H9 (cell line): ENCODE measurements around the gene MAPK12. TPM values are rescaled to one million over a fixed set of nuclear protein-coding genes. Genes with fewer than 3 reads are reported as not detected.

Source experiments
- DNase-seq: peaks from one replicate; pipeline ENCODE4 v3.0.0-alpha.2; 2017
- H2AFZ ChIP-seq: one replicate; pipeline ENCODE4 v1.6.1; 2013; ENCODE audit warnings: mild to moderate bottlenecking, low read length, control low read depth, moderate library complexity
- H2AK5ac ChIP-seq: 2 replicates; pipeline ENCODE4 v1.6.1; 2013; ENCODE audit warnings: low read length, control low read depth, mixed read lengths; ENCODE audit not compliant: insufficient read length
- H2BK120ac ChIP-seq: one replicate; pipeline ENCODE4 v1.6.1; 2013; ENCODE audit warnings: low read depth, mild to moderate bottlenecking, low read length, control low read depth, inconsistent platforms; ENCODE audit not compliant: poor library complexity, severe bottlenecking
- H2BK12ac ChIP-seq: 2 replicates; pipeline ENCODE4 v1.6.1; 2013; ENCODE audit warnings: low read length, control low read depth, mixed read lengths, low read depth; ENCODE audit not compliant: insufficient read length
- H2BK15ac ChIP-seq: 2 replicates; pipeline ENCODE4 v1.6.1; 2013; ENCODE audit warnings: low read depth, low read length, control low read depth
- H2BK20ac ChIP-seq: one replicate; pipeline ENCODE4 v1.6.1; 2013; ENCODE audit warnings: low read depth, mild to moderate bottlenecking, low read length, control low read depth, inconsistent platforms; ENCODE audit not compliant: poor library complexity, severe bottlenecking
- H2BK5ac ChIP-seq: 2 replicates; pipeline ENCODE4 v1.6.1; 2013; ENCODE audit warnings: low read length, control low read depth, mixed read lengths; ENCODE audit not compliant: insufficient read length
- H3K14ac ChIP-seq: 2 replicates; pipeline ENCODE4 v1.6.1; 2013; ENCODE audit warnings: low read length, control low read depth; ENCODE audit not compliant: insufficient read depth
- H3K18ac ChIP-seq: 2 replicates; pipeline ENCODE4 v1.6.1; 2013; ENCODE audit warnings: low read depth, mild to moderate bottlenecking, mixed read lengths, low read length, control low read depth; ENCODE audit not compliant: insufficient read length
- H3K23ac ChIP-seq: 2 replicates; pipeline ENCODE4 v1.6.1; 2013; ENCODE audit warnings: low read length, control low read depth, mixed read lengths, low read depth; ENCODE audit not compliant: insufficient read length
- H3K23me2 ChIP-seq: 2 replicates; pipeline ENCODE4 v1.6.1; 2013; ENCODE audit warnings: low read depth, mild to moderate bottlenecking, mixed read lengths, low read length, control low read depth; ENCODE audit not compliant: insufficient read length, poor library complexity, severe bottlenecking
- H3K27ac ChIP-seq: 2 replicates; pipeline ENCODE4 v1.5.1; 2013; ENCODE audit warnings: low read length, control low read depth, mixed read lengths, low read depth; ENCODE audit not compliant: insufficient read length
- H3K27me3 ChIP-seq: 2 replicates; pipeline ENCODE4 v1.6.1; 2013; ENCODE audit warnings: low read length, control low read depth, inconsistent platforms; ENCODE audit not compliant: insufficient read depth
- H3K4ac ChIP-seq: 2 replicates; pipeline ENCODE4 v1.6.1; 2013; ENCODE audit warnings: low read depth, mild to moderate bottlenecking, control low read depth, inconsistent platforms, low read length, moderate library complexity
- H3K4me1 ChIP-seq: 2 replicates; pipeline ENCODE4 v1.6.1; 2013; ENCODE audit warnings: low read length, control low read depth, inconsistent platforms; ENCODE audit not compliant: insufficient read depth
- H3K4me2 ChIP-seq: 2 replicates; pipeline ENCODE4 v1.6.1; 2013; ENCODE audit warnings: low read length, control low read depth, mixed read lengths; ENCODE audit not compliant: insufficient read length, insufficient read depth
- H3K56ac ChIP-seq: 2 replicates; pipeline ENCODE4 v1.6.1; 2013; ENCODE audit warnings: low read depth, mild to moderate bottlenecking, mixed read lengths, low read length, control low read depth; ENCODE audit not compliant: insufficient read length
- H3K79me1 ChIP-seq: 2 replicates; pipeline ENCODE4 v1.6.1; 2013; ENCODE audit warnings: low read depth, mild to moderate bottlenecking, moderate library complexity, low read length, control low read depth, inconsistent platforms; ENCODE audit not compliant: insufficient read depth, poor library complexity, severe bottlenecking
- H3K79me2 ChIP-seq: 2 replicates; pipeline ENCODE4 v1.6.1; 2013; ENCODE audit warnings: low read length, control low read depth, inconsistent platforms; ENCODE audit not compliant: insufficient read depth
- H3K9ac ChIP-seq: 2 replicates; pipeline ENCODE4 v1.6.1; 2013; ENCODE audit warnings: low read length, control low read depth, mixed read lengths; ENCODE audit not compliant: insufficient read length; ENCODE audit errors: extremely low read depth
- H3K9me3 ChIP-seq: one replicate; pipeline ENCODE4 v1.6.1; 2013; ENCODE audit warnings: low read depth, low read length, inconsistent platforms; ENCODE audit not compliant: control insufficient read depth
- H3T11ph ChIP-seq: one replicate; pipeline ENCODE4 v1.6.1; 2013; ENCODE audit warnings: mild to moderate bottlenecking, low read length, control low read depth, inconsistent platforms
- H4K20me1 ChIP-seq: one replicate; pipeline ENCODE4 v1.6.1; 2013; ENCODE audit not compliant: control insufficient read depth, insufficient read length, insufficient read depth
- H4K5ac ChIP-seq: 2 replicates; pipeline ENCODE4 v1.6.1; 2013; ENCODE audit warnings: low read depth, mild to moderate bottlenecking, mixed read lengths, low read length, control low read depth; ENCODE audit not compliant: insufficient read length
- H4K8ac ChIP-seq: replicated peaks from 2 replicates; pipeline ENCODE4 v1.6.1; 2013; ENCODE audit warnings: low read length, control low read depth, mixed read lengths, low read depth; ENCODE audit not compliant: insufficient read length
- H4K91ac ChIP-seq: 2 replicates; pipeline ENCODE4 v1.6.1; 2013; ENCODE audit warnings: low read depth, mild to moderate bottlenecking, moderate library complexity, mixed read lengths, low read length, control low read depth; ENCODE audit not compliant: insufficient read length
- H3K27ac Mint-ChIP-seq, 3 experiments: 2 replicates in 2 of 3; 3 replicates in 1 of 3; pipeline ENCODE4 v1.8.0; 2020 to 2021; ENCODE audit warnings: mixed read lengths in 3 of 3, mild to moderate bottlenecking in 1 of 3, moderate library complexity in 1 of 3
- H3K27me3 Mint-ChIP-seq: 2 replicates; pipeline ENCODE4 v1.8.0; 2021; ENCODE audit warnings: low read depth, mild to moderate bottlenecking, moderate library complexity, mixed read lengths
- H3K36me3 Mint-ChIP-seq, 3 experiments: 2 replicates in 2 of 3; 3 replicates in 1 of 3; pipeline ENCODE4 v1.8.0; 2020 to 2021; ENCODE audit warnings: low read depth in 3 of 3, mixed read lengths in 3 of 3; ENCODE audit not compliant: insufficient read depth in 1 of 3
- H3K4me1 Mint-ChIP-seq, 2 experiments: 2 replicates each; pipeline ENCODE4 v1.8.0; 2020; ENCODE audit warnings: mixed read lengths in 2 of 2
- H3K4me3 Mint-ChIP-seq, 2 experiments: 2 replicates in 1 of 2; 3 replicates in 1 of 2; pipeline ENCODE4 v1.8.0; 2020 to 2021; ENCODE audit warnings: mild to moderate bottlenecking in 2 of 2, mixed read lengths in 2 of 2, moderate library complexity in 1 of 2
- H3K9me3 Mint-ChIP-seq, 2 experiments: 2 replicates in 1 of 2; 3 replicates in 1 of 2; pipeline ENCODE4 v1.8.0; 2020; ENCODE audit warnings: mild to moderate bottlenecking in 2 of 2, mixed read lengths in 2 of 2, moderate library complexity in 1 of 2
- WGBS: extraction: QIAGEN DNeasy Blood & Tissue Kit; methylation state at CpG from one replicate; pipeline ENCODE4 v1.1.7; 2013; ENCODE audit warnings: missing lambda C conversion rate, low lambda C conversion rate, mixed read lengths; ENCODE audit not compliant: insufficient read length; ENCODE audit errors: extremely low coverage; 5-methylcytosine and 5-hydroxymethylcytosine counted together
- total RNA-seq: library from RNA; stranded (reverse); gene quantifications from 2 replicates; pipeline ENCODE4 v1.2.1, GENCODE V29; 2021
- TF ChIP-seq, protein P1 (sequence below): fragments of 200-600 bp; sonication (generic); conservative IDR thresholded peaks from 3 replicates; pipeline ENCODE4 v1.8.0; 2021; ENCODE audit warnings: antibody characterized with exemption, mild to moderate bottlenecking

The MAPK12 gene
- total RNA-seq, 1 experiment from 2014 or later: 31.3 TPM

DNA sequence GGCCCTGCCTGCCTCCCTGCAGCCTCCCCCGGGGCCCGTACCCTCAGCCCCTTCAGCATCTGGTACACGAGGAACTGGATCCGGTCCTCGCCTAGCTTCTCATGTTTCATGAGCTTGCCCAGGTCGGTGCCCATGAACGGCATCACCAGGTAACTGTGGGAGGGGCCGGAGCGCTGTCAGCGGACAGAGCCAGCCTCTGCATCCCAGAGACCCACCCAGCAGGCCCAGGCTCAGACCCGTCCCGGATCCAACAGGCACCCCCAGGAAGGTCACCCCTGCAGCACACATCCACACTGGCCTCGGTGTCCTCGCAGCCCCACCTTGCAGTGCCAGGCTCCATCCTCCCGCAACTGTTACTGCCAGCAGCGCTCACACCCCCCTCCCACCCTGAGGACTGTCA is 4.4 kb downstream of the MAPK12 start:
- Histone ChIP-seq H3K23me2 (peaks cover 8% of the 10 kb centered on the region), H3K18ac (no peak overlapping the region), H3K4ac (no peak overlapping the region), H3T11ph (no peak overlapping the region), H2BK5ac (no peak overlapping the region), H4K91ac (no peak overlapping the region), H3K4me1 (no peaks in the 10 kb centered on the region), H4K5ac (no peak overlapping the region), H3K27me3 (no peaks in the 10 kb centered on the region), H3K27ac (no peak overlapping the region), H2BK20ac (no peak overlapping the region), H3K9ac (no peak overlapping the region), H3K4me2 (no peak overlapping the region), H2AK5ac (no peak overlapping the region), H3K56ac (no peak overlapping the region), H3K9me3 (no peaks in the 10 kb centered on the region), H3K79me2 (no peaks in the 10 kb centered on the region), H4K20me1 (no peaks in the 10 kb centered on the region), H3K79me1 (no peaks in the 10 kb centered on the region), H3K23ac (no peak overlapping the region), H2BK12ac (no peak overlapping the region), H2BK120ac (no peak overlapping the region), H3K14ac (no peak overlapping the region; the same call in 1 of the 2 replicates), H2BK15ac (no peak overlapping the region), H2AFZ (no peak overlapping the region), H4K8ac (no peak overlapping the region)
- Mint-ChIP-seq H3K27me3 (peaks cover 16% of the 10 kb centered on the region), H3K4me3 (no peak overlapping the region), H3K27ac (no peak overlapping the region), H3K36me3 (peaks cover 0 to 3% (median 0%) of the 10 kb centered on the region in 3 experiments; a peak in 2 of 7 replicates), H3K4me1 (peaks cover 1 to 4% of the 10 kb centered on the region in 2 experiments), H3K9me3 (no peaks in the 10 kb centered on the region; a peak in 1 of 5 replicates)
- TF ChIP-seq, protein P1, sequence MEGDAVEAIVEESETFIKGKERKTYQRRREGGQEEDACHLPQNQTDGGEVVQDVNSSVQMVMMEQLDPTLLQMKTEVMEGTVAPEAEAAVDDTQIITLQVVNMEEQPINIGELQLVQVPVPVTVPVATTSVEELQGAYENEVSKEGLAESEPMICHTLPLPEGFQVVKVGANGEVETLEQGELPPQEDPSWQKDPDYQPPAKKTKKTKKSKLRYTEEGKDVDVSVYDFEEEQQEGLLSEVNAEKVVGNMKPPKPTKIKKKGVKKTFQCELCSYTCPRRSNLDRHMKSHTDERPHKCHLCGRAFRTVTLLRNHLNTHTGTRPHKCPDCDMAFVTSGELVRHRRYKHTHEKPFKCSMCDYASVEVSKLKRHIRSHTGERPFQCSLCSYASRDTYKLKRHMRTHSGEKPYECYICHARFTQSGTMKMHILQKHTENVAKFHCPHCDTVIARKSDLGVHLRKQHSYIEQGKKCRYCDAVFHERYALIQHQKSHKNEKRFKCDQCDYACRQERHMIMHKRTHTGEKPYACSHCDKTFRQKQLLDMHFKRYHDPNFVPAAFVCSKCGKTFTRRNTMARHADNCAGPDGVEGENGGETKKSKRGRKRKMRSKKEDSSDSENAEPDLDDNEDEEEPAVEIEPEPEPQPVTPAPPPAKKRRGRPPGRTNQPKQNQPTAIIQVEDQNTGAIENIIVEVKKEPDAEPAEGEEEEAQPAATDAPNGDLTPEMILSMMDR: no peak
- WGBS: no CpG with 5 or more reads among the region's 16 CpGs
- DNase-seq: no peak
